Effector memory CD8-positive, alpha-beta T cell (primary cell): Measurements from ENCODE around the gene ANO9.
"Not testable (repeated sequence)": the region's sequence is repeated elsewhere in the genome, so short reads cannot be mapped to it uniquely, and the experiment has no call there.

Experiments
- ATAC-seq: fragments of 150-1000 bp; cut with Tn5 transposase; replicated peaks from 2 replicates; pipeline ENCODE4 v1.10.0; 2021; ENCODE audit warnings: mild to moderate bottlenecking, moderate library complexity
- DNase-seq, 3 experiments: peaks; one replicate each; pipeline ENCODE4 v3.0.0; 2021
- H3K27ac Mint-ChIP-seq, 2 donors: one replicate each; pipeline ENCODE4 v1.8.0; 2022; ENCODE audit warnings: mild to moderate bottlenecking in 2 of 2, mixed read lengths in 2 of 2, moderate library complexity in 2 of 2
- H3K27me3 Mint-ChIP-seq, 2 donors: one replicate each; pipeline ENCODE4 v1.8.0; 2022; ENCODE audit warnings: mixed read lengths in 2 of 2
- H3K36me3 Mint-ChIP-seq: one replicate; pipeline ENCODE4 v1.8.0; 2022; ENCODE audit warnings: mild to moderate bottlenecking, moderate library complexity, mixed read lengths; ENCODE audit not compliant: insufficient read depth
- H3K4me1 Mint-ChIP-seq, 2 donors: one replicate each; pipeline ENCODE4 v1.8.0; 2022; ENCODE audit warnings: low read depth in 2 of 2, mixed read lengths in 2 of 2
- H3K4me3 Mint-ChIP-seq, 2 donors: one replicate each; pipeline ENCODE4 v1.8.0; 2022; ENCODE audit warnings: mild to moderate bottlenecking in 2 of 2, mixed read lengths in 2 of 2, moderate library complexity in 2 of 2
- H3K9me3 Mint-ChIP-seq, 2 donors: one replicate each; pipeline ENCODE4 v1.8.0; 2022; ENCODE audit warnings: mixed read lengths in 2 of 2

Gene ANO9

DNA sequence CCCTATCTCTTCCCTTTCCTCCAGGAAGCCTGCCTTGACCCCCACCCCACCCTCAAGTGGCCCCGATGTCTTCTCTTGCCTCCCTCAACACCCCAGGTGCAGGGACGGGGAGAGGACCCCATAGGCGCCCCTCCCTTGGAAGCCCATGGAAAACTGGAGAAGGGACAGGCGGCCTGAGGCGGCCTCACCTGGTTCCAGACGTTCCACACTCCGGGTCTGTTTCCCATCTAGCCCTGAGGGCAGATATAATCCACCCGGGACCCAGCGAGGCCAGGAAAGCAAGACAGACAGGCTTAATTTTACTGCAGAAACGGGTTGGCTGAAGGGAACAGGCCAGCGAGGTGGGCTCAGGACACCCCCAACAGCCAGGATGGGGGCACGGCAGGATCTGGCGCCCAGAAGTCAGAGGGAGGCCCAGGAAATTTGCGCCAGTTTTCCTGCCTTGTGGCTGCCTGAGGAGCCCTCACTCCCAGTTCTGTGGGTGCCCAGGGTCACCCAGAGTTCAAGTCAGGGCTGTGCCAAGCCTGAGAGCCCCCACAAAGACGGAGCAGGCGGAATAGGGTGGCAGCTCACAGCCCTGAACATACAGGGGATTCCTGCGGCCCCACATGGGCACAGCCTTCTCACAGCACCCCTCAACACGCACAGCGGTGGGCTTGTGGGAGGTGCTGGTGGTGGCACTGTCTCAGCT, 24.0 kb downstream of the ANO9 start:
- H3K4me1 Mint-ChIP-seq = peaks cover 25 to 32% of the 10 kb centered on the region in 2 donors
- no peaks in the 10 kb centered on the region for H3K27me3 Mint-ChIP-seq
- peak overlapping the region; percentile 80 for H3K4me3 Mint-ChIP-seq
- no peak for ATAC-seq
- H3K36me3 Mint-ChIP-seq = peaks cover 16% of the 10 kb centered on the region
- H3K27ac Mint-ChIP-seq = peak overlapping the region in 1 of 2 donors; percentile 71
- DNase-seq = peak in 1 of 3 experiments; percentile 1
- no peaks in the 10 kb centered on the region for H3K9me3 Mint-ChIP-seq

DNA sequence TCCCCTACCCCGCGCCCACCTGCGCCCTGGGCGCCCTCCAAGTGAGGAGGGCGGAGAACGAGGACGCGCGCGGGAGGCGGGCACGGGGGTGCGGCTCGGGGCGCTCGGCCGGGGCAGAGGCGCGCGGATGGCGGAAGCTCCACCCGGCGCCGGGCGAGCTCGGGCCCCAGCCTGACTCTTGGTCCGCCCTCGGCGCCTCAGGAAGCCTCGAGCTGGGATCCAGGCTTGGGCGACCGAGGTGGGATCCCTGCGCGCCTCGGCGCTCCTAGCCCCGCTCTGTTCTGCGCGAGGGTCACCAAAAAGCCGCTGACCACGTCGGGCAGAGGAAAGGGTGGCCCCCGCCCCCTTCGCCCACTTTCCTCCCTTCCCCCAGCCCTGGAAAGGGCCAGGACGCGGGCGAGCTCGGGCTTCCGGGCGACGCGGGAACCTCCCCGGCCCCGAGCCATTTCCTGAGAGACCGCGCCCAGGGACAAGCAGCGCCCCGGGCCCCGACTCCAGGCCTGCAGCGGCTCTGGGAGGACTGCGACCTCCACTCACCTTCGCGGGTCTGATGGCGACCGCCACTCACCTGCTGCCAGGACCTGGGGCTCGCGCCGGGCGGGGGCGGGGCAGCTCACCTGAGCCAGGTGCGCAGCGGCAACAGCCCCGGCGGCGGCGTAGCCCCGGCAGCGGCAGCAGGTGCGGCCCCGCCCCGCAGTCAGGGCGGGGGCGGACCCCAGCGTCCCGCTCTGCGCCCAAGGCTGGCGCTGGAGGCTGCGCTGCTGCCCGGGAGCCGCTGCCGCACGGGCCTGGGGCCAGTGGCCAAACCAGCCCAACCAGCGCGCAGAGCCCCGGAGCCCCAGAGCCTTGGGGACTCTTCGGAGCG, 24.8 kb downstream of the ANO9 start:
- H3K36me3 Mint-ChIP-seq = peaks cover 16% of the 10 kb centered on the region
- no peaks in the 10 kb centered on the region for H3K9me3 Mint-ChIP-seq
- peak in 2 of 3 experiments; percentile 40 to 41 for DNase-seq

DNA sequence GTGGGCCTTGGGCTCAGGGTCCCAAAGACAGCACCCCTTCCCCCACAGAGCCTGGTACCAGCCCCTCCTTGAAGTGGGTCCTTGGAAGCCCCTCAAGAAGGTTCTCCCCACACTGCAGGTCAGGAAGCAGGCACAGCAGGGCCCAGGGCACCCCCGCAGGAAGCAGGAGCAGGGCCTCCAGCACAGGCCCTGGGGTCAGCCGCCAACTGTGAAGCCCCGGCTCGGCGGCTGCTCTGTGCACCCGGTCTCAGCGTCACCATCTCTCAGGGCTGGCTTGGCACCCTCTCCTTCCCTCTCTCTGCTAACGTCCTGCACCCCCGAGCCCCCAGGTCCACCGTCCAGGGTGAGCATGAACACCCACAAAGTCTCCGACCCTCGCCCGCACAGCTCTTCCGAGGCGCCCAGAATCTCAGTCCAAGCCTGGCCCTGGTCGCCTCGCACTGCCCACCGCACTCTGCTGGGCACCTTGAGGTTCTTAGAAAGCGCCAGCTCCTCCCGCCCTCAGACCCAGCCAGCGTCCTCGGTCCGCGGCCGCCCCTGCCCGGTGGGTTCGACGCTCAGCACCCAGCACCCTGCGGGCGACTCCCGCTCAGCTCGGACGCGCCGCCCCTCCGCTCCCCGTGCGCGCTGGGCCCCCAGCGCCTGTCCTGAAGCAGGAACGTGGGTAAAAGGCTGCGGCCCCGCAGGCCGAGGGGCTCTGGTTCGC, 25.6 kb downstream of the ANO9 start:
- ATAC-seq (no peak), DNase-seq (no peak)
- H3K9me3 Mint-ChIP-seq = no peaks in the 10 kb centered on the region
- H3K4me1 Mint-ChIP-seq = peaks cover 27 to 32% of the 10 kb centered on the region in 2 donors
- H3K36me3 Mint-ChIP-seq = peaks cover 16% of the 10 kb centered on the region
- H3K27ac Mint-ChIP-seq = peak overlapping the region; percentile 50 to 76
- H3K27me3 Mint-ChIP-seq = no peaks in the 10 kb centered on the region
- H3K4me3 Mint-ChIP-seq = peak overlapping the region; percentile 95 to 98

More for the DNA sequence above, 24.8 kb downstream of the ANO9 start:
- H3K27me3 Mint-ChIP-seq = no peaks in the 10 kb centered on the region
- ATAC-seq = peak; percentile 36
- peaks cover 27 to 32% of the 10 kb centered on the region in 2 donors for H3K4me1 Mint-ChIP-seq
- peak overlapping the region; percentile 71 to 76 for H3K27ac Mint-ChIP-seq
- peak overlapping the region; percentile 95 to 98 for H3K4me3 Mint-ChIP-seq

- Mint-ChIP-seq H3K36me3 (peaks cover 16% of the 10 kb centered on the region), H3K4me1 (peaks cover 27 to 32% of the 10 kb centered on the region in 2 donors), H3K27ac (peak overlapping the region; percentile 50 to 76), H3K4me3 (peak overlapping the region; percentile 95 to 98), H3K27me3 (no peaks in the 10 kb centered on the region), H3K9me3 (no peaks in the 10 kb centered on the region)
- peak in 1 of 3 experiments; percentile 3 for DNase-seq
- no peak for ATAC-seq
Measured at GRCh38 chr11:415640-416041, 26.2 kb downstream of the ANO9 start.

GRCh38 chr11:414318-414857, 27.4 kb downstream of the ANO9 start:
- peaks cover 27 to 37% of the 10 kb centered on the region in 2 donors for H3K4me1 Mint-ChIP-seq

GRCh38 chr11:413120-414081, 28.4 kb downstream of the ANO9 start:
- Mint-ChIP-seq H3K36me3 (peaks cover 16% of the 10 kb centered on the region), H3K9me3 (no peaks in the 10 kb centered on the region), H3K4me1 (peaks cover 25 to 37% of the 10 kb centered on the region in 2 donors), H3K27ac (peak overlapping the region in 1 of 2 donors; percentile 88), H3K27me3 (no peaks in the 10 kb centered on the region), H3K4me3 (peak overlapping the region; percentile 95 to 98)
- ATAC-seq (no peak), DNase-seq (no peak)

More at GRCh38 chr11:414318-414857, 27.4 kb downstream of the ANO9 start:
- DNase-seq (no peak), ATAC-seq (peak; percentile 27)
- Mint-ChIP-seq H3K27ac (peak overlapping the region; percentile 50 to 76), H3K9me3 (no peaks in the 10 kb centered on the region), H3K27me3 (no peaks in the 10 kb centered on the region), H3K4me3 (peak overlapping the region; percentile 95 to 98), H3K36me3 (peaks cover 16% of the 10 kb centered on the region)

- peaks cover 19% of the 10 kb centered on the region for H3K36me3 Mint-ChIP-seq
Measured at GRCh38 chr11:412641-413119, 29.1 kb downstream of the ANO9 start.

GRCh38 chr11:411520-411919, 30.3 kb downstream of the ANO9 start:
- H3K9me3 Mint-ChIP-seq, ATAC-seq, DNase-seq, H3K27ac Mint-ChIP-seq, H3K4me3 Mint-ChIP-seq, H3K27me3 Mint-ChIP-seq: not testable (repeated sequence)
- H3K36me3 Mint-ChIP-seq = peaks cover 21% of the 10 kb centered on the region
- peaks cover 24 to 38% of the 10 kb centered on the region in 2 donors for H3K4me1 Mint-ChIP-seq

More at GRCh38 chr11:412641-413119, 29.1 kb downstream of the ANO9 start:
- peaks cover 24 to 36% of the 10 kb centered on the region in 2 donors for H3K4me1 Mint-ChIP-seq
- H3K9me3 Mint-ChIP-seq = no peaks in the 10 kb centered on the region
- peak overlapping the region; percentile 95 to 98 for H3K4me3 Mint-ChIP-seq
- DNase-seq (no peak), ATAC-seq (no peak)
- H3K27me3 Mint-ChIP-seq = no peaks in the 10 kb centered on the region
- H3K27ac Mint-ChIP-seq = peak overlapping the region in 1 of 2 donors; percentile 88

DNA sequence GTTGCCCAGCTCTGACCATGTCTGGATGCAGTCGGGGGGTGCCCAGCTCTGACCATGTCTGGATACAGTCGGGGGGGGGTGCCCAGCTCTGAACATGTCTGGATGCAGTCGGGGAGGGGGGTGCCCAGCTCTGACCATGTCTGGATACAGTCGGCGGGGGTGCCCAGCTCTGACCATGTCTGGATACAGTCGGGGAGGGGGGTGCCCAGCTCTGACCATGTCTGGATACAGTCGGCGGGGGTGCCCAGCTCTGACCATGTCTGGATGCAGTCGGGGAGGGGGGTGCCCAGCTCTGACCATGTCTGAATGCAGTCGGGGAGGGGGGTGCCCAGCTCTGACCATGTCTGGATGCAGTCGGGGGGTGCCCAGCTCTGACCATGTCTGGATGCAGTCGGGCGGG, 31.1 kb downstream of the ANO9 start:
- Mint-ChIP-seq H3K36me3 (peaks cover 19% of the 10 kb centered on the region), H3K4me1 (peaks cover 19 to 31% of the 10 kb centered on the region in 2 donors)
- H3K27ac Mint-ChIP-seq, DNase-seq, H3K9me3 Mint-ChIP-seq, H3K4me3 Mint-ChIP-seq, ATAC-seq, H3K27me3 Mint-ChIP-seq: not testable (repeated sequence)

DNA sequence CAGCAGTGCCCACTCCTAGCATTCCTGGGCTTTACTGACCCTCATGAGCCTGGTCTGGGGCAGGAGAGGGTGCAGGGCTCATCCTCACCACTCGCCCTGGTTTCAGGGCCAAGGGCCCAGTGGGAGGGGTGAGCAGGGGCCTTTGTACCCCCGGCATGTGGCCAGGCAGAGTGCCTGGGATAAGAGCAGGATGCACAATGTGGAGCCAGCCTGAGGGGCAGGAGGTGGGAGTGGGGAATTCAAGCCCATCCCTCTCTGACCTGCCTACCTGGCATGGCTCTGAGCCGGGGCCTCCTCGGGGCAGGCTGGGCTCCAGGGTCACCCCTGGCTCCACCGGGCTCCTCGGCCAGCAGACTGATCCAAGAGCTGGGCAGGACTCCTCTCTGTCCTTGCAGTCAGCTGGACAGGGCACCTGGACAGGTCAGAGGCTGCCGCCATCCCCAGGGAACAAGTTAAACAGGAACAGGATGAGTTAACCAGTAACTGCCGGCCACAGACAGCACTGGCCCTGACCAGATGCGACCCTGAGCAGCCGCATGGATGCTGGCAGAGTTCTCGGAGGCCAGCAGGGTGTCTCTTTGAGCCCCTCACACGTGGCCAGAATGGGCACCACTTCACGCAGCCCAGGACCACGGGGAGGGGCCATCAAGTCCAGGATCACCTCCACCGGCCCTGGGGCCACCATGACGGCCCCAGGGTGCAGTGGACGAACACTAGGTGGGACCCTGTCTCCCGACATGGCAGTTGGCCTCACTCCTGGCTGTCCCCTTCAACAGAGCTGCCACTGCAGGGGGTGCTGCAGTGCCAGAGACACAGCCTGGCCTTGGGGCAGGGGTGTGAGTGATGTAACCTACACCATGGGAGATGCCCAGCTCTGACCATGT, 32.0 kb downstream of the ANO9 start:
- DNase-seq (no peak), ATAC-seq (no peak)
- H3K4me3 Mint-ChIP-seq = peak overlapping the region in 1 of 2 donors; percentile 35
- no peaks in the 10 kb centered on the region for H3K9me3 Mint-ChIP-seq
- peak overlapping the region in 1 of 2 donors; percentile 49 for H3K27ac Mint-ChIP-seq
- peaks cover 19 to 26% of the 10 kb centered on the region in 2 donors for H3K4me1 Mint-ChIP-seq
- no peaks in the 10 kb centered on the region for H3K27me3 Mint-ChIP-seq
- H3K36me3 Mint-ChIP-seq = peaks cover 10% of the 10 kb centered on the region

GRCh38 chr11:409008-409599, 32.7 kb downstream of the ANO9 start:
- H3K27ac Mint-ChIP-seq = peak overlapping the region in 1 of 2 donors; percentile 49
- no peaks in the 10 kb centered on the region for H3K27me3 Mint-ChIP-seq
- peaks cover 14 to 20% of the 10 kb centered on the region in 2 donors for H3K4me1 Mint-ChIP-seq
- no peak for ATAC-seq
- H3K36me3 Mint-ChIP-seq = peaks cover 10% of the 10 kb centered on the region
- DNase-seq = no peak
- no peaks in the 10 kb centered on the region for H3K9me3 Mint-ChIP-seq
- no peak overlapping the region for H3K4me3 Mint-ChIP-seq
